Colonic mucosa (tissue), 4 donors: ENCODE measurements around the gene HSD11B2. TPM values are rescaled to one million over a fixed set of nuclear protein-coding genes. Genes with fewer than 3 reads are reported as not detected.

Experiments used
- DNase-seq: peaks from one replicate; pipeline ENCODE4 v3.0.0-alpha.2; 2020
- H3K27ac ChIP-seq: fragments of 200-600 bp; one replicate; pipeline ENCODE4 v1.8.0; 2021
- H3K27me3 ChIP-seq: fragments of 200-600 bp; one replicate; pipeline ENCODE4 v1.8.0; 2021
- H3K36me3 ChIP-seq: fragments of 200-600 bp; one replicate; pipeline ENCODE4 v1.8.0; 2021
- H3K4me1 ChIP-seq: fragments of 200-600 bp; one replicate; pipeline ENCODE4 v1.8.0; 2021; ENCODE audit warnings: mild to moderate bottlenecking
- H3K4me3 ChIP-seq: fragments of 200-600 bp; one replicate; pipeline ENCODE4 v1.8.0; 2021
- H3K9ac ChIP-seq, 2 donors: one replicate each; pipeline ENCODE4 v1.7.0; 2013; ENCODE audit warnings: control low read depth in 2 of 2, low read depth in 2 of 2, low read length in 2 of 2
- H3K9me3 ChIP-seq: fragments of 200-600 bp; one replicate; pipeline ENCODE4 v1.8.0; 2021
- CTCF ChIP-seq: fragments of 200-600 bp; IDR thresholded peaks from one replicate; pipeline ENCODE4 v1.8.0; 2022; ENCODE audit warnings: antibody characterized with exemption, mild to moderate bottlenecking
- intact Hi-C: fragments of 100-400 bp; cut with DNase I; formaldehyde crosslinking; loops from one replicate; pipeline ENCODE4 v1.14.1; 2022
- total RNA-seq, 2 donors: library from RNA; stranded (reverse); fragmentation: NEBNext Ultra II Directional in 1 of 2; extraction: Animal tissue kit (Norgen Biotek cat#: 25700) in 1 of 2; gene quantifications; one replicate each; pipeline ENCODE4 v1.2.1, GENCODE V29; 2021
- donor health status: healthy.
- donor health status: DM: no; HTN: no; CAD: no.
- donor health status: DM: no; HTN: no; CAD: no.

The HSD11B2 gene
- total RNA-seq, 2 donors from 2014 or later, result 348 to 378 TPM

GRCh38 chr16:67471758-67472384 lies 41.0 kb downstream of the HSD11B2 start:
- intact Hi-C loops, result no loop called here

GRCh38 chr16:67474551-67475455 lies 43.9 kb downstream of the HSD11B2 start:
- no peaks in the 10 kb centered on the region for H3K27me3 ChIP-seq
- H3K4me1 ChIP-seq, result no peaks in the 10 kb centered on the region
- no peaks in the 10 kb centered on the region for H3K36me3 ChIP-seq
- no peaks in the 10 kb centered on the region for H3K9me3 ChIP-seq
- no peak overlapping the region for H3K27ac ChIP-seq
- no peak overlapping the region for H3K4me3 ChIP-seq
- DNase-seq, result no peak
- intact Hi-C loops, result no loop called here
- no peak for TF ChIP-seq CTCF
- H3K9ac ChIP-seq, result no peak overlapping the region

More at GRCh38 chr16:67471758-67472384, 41.0 kb downstream of the HSD11B2 start:
- H3K36me3 ChIP-seq, result no peaks in the 10 kb centered on the region
- no peaks in the 10 kb centered on the region for H3K9me3 ChIP-seq
- H3K4me1 ChIP-seq, result no peaks in the 10 kb centered on the region
- no peak overlapping the region for H3K4me3 ChIP-seq
- H3K27me3 ChIP-seq, result no peaks in the 10 kb centered on the region
- TF ChIP-seq CTCF, result no peak
- H3K27ac ChIP-seq, result no peak overlapping the region
- H3K9ac ChIP-seq, result no peak overlapping the region
- no peak for DNase-seq

GRCh38 chr16:67477960-67478554 lies 47.1 kb downstream of the HSD11B2 start:
- Histone ChIP-seq H3K27me3 (no peaks in the 10 kb centered on the region), H3K27ac (no peak overlapping the region), H3K4me1 (peaks cover 14% of the 10 kb centered on the region), H3K36me3 (no peaks in the 10 kb centered on the region), H3K4me3 (no peak overlapping the region), H3K9me3 (no peaks in the 10 kb centered on the region), H3K9ac (no peak overlapping the region)
- intact Hi-C loops, result no loop called here
- no peak for TF ChIP-seq CTCF
- DNase-seq, result no peak

GRCh38 chr16:67480833-67481560 lies 50.1 kb downstream of the HSD11B2 start, which contains the start of gene ATP6V0D1:
TSS of gene ATP6V0D1 (minus strand) at chr16:67481157. CDS start at chr16:67481086, 71 bp downstream.
- no peaks in the 10 kb centered on the region for H3K9me3 ChIP-seq
- H3K4me1 ChIP-seq, result peaks cover 14% of the 10 kb centered on the region
- TF ChIP-seq CTCF, result peak; percentile 70
- H3K9ac ChIP-seq, result peak within 1 kb of the TSS; percentile 96 to 99
- no peaks in the 10 kb centered on the region for H3K27me3 ChIP-seq
- H3K27ac ChIP-seq, result peak within 1 kb of the TSS; percentile 65
- DNase-seq, result peak; percentile 99
- H3K36me3 ChIP-seq, result no peaks in the 10 kb centered on the region
- intact Hi-C loops, result loop anchor here (5.0 kb wide), 1 partner anchor 41 kb away; no protein-coding TSS in a partner anchor
- peak within 1 kb of the TSS; percentile 79 for H3K4me3 ChIP-seq
